ENCODE data around the gene PHKB.

Gene PHKB

GRCh38 chr16:47731252-47731651 lies 270.1 kb downstream of the PHKB start:
- DNase-seq (ENCODE audit: low spot score) = no peak

GRCh38 chr16:47732122-47732521 lies 271.0 kb downstream of the PHKB start:
- DNase-seq (ENCODE audit: low spot score) = no peak

GRCh38 chr16:47732523-47733111 lies 271.5 kb downstream of the PHKB start:
- no peak for DNase-seq (ENCODE audit: low spot score)

- no peak for DNase-seq (ENCODE audit: low spot score)
These were observed 273.1 kb downstream of the PHKB start for GRCh38 chr16:47734081-47734857.

GRCh38 chr16:47734987-47735594 lies 274.0 kb downstream of the PHKB start:
- DNase-seq (ENCODE audit: low spot score) = no peak

GRCh38 chr16:47750371-47750770 lies 289.2 kb downstream of the PHKB start:
- DNase-seq (ENCODE audit: low spot score) = no peak

Measured in hematopoietic multipotent progenitor cell treated with erythropoietin and hydrocortisone succinate and interleukin-3 and kit ligand, for 17 days (in vitro differentiated cells).